Measurements from ENCODE around the gene RBM5. TPM values are rescaled to one million over a fixed set of nuclear protein-coding genes. Genes with fewer than 3 reads are reported as not detected.

Gene RBM5
- total and polyA plus RNA-seq, 10 of the 15 experiments (the other 5 are each of a cell fraction or from before 2014, with no cell fraction given), result 35.1 to 347 (median 111) TPM

GRCh38 chr3:50164984-50165909 lies 76.5 kb downstream of the RBM5 start:
- POLR2A ChIA-PET, result no interaction called here
- H3K4me3 ChIP-seq, result no peak overlapping the region
- in situ Hi-C loops (cut with MboI), result no loop called here
- H3K27me3 ChIP-seq (replicated peaks in 1 of 2; ENCODE audit: control insufficient read depth in 2 of 2, insufficient read depth in 2 of 2, low read length in 1 of 2), result no peaks in the 10 kb centered on the region; a peak in 1 of 4 replicates
- SMC1A ChIA-PET (ENCODE audit: uncharacterized antibody, unreplicated experiment), result no interaction called here
- CTCF ChIA-PET, result interaction anchor here (1.0 to 1.1 kb wide), 2 partner anchors 24 to 81 kb away, joined by 3 read pairs; no protein-coding TSS in a partner anchor
- no peaks in the 10 kb centered on the region; the same call in 1 of the 2 replicates for H4K20me1 ChIP-seq (ENCODE audit: control insufficient read depth, insufficient read depth)
- FAIRE-seq (no peak), DNase-seq (ENCODE audit: low read depth, low spot score) (no peak), ATAC-seq (no peak)
- H2AFZ ChIP-seq (ENCODE audit: control insufficient read depth, low read depth, low read length), result no peak overlapping the region
- TF ChIP-seq MEF2B (IDR thresholded peaks at IDR 0.05; ENCODE audit: partially characterized antibody, poor library complexity, severe bottlenecking) (no peak), SMAD1 (IDR thresholded peaks at IDR 0.05; ENCODE audit: low read depth, partially characterized antibody) (no peak), MXI1 (IDR thresholded peaks at IDR 0.05; ENCODE audit: low read depth, low read length) (no peak), BRCA1 (IDR thresholded peaks at IDR 0.05; ENCODE audit: low read depth, low read length) (no peak), CBFB (IDR thresholded peaks at IDR 0.05; ENCODE audit: low read depth) (no peak), GABPA (IDR thresholded peaks at IDR 0.05; ENCODE audit: low read depth) (no peak), HDAC2 (IDR thresholded peaks at IDR 0.05) (no peak), BHLHE40 (IDR thresholded peaks at IDR 0.05; ENCODE audit: borderline replicate concordance in 1 of 2, low read depth in 2 of 2, low read length in 1 of 2) (no peak), SUZ12 (IDR thresholded peaks at IDR 0.05; ENCODE audit: unreplicated experiment) (no peak), ATF7 (IDR thresholded peaks at IDR 0.05; ENCODE audit: low read depth) (no peak), JUND (IDR thresholded peaks at IDR 0.05; ENCODE audit: low read depth, low read length) (no peak), MYC (IDR thresholded peaks at IDR 0.05; ENCODE audit: insufficient read depth, insufficient read length, insufficient replicate concordance, low read length, severe bottlenecking) (no peak)
- TF ChIP-seq, protein P1, sequence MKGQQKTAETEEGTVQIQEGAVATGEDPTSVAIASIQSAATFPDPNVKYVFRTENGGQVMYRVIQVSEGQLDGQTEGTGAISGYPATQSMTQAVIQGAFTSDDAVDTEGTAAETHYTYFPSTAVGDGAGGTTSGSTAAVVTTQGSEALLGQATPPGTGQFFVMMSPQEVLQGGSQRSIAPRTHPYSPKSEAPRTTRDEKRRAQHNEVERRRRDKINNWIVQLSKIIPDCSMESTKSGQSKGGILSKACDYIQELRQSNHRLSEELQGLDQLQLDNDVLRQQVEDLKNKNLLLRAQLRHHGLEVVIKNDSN (IDR thresholded peaks at IDR 0.05; ENCODE audit: borderline replicate concordance, extremely low read length, insufficient read depth, low read depth, low read length), result no peak
- no peak overlapping the region for H3K4me2 ChIP-seq (ENCODE audit: control insufficient read depth, insufficient read depth)
- RAD21 ChIA-PET (ENCODE audit: unreplicated experiment), result no interaction called here
- H3K9ac ChIP-seq (ENCODE audit: control insufficient read depth, insufficient read depth, low read length), result no peak overlapping the region
- H3K4me1 ChIP-seq (ENCODE audit: control insufficient read depth, insufficient read depth, low read length), result no peaks in the 10 kb centered on the region
- H3K36me3 ChIP-seq (ENCODE audit: control insufficient read depth in 2 of 2, insufficient read depth in 2 of 2, low read length in 1 of 2), result no peaks in the 10 kb centered on the region
- intact Hi-C loops (cut with micrococcal nuclease; ENCODE audit: unreplicated experiment), result no loop called here
- WGBS (ENCODE audit: insufficient coverage, insufficient replicate concordance, low lambda C conversion rate, missing lambda C conversion rate), result 13% methylated on average over 7 of the region's 7 CpGs
- H3K79me2 ChIP-seq (ENCODE audit: control insufficient read depth, insufficient read depth, low read length), result no peaks in the 10 kb centered on the region
- BruUV-seq (replicated peaks), result no TSS peak
- no peaks in the 10 kb centered on the region for H3K9me3 ChIP-seq (replicated peaks; ENCODE audit: control insufficient read depth, insufficient read depth, low read length)
- H3K27ac ChIP-seq (ENCODE audit: control insufficient read depth, insufficient read depth), result no peak overlapping the region
